Measurements from ENCODE around the gene DUOXA1.

GRCh38 chr15:45121020-45121419 lies 8.7 kb downstream of the DUOXA1 start:
- TF ChIP-seq CTCF (IDR thresholded peaks at IDR 0.05): no peak
- TF ChIP-seq EZH2 (IDR thresholded peaks at IDR 0.05): no peak
- TF ChIP-seq EZH2phosphoT487 (IDR thresholded peaks at IDR 0.05): no peak
